ENCODE data around the gene RAD1. TPM values are rescaled to one million over a fixed set of nuclear protein-coding genes. Genes with fewer than 3 reads are reported as not detected.

Gene RAD1
- total and polyA plus RNA-seq, 9 donors, result 7.6 to 27.3 (median 18.5) TPM

- WGBS, 3 donors, result 92 to 93% (median 93%) methylated on average over 2 of the region's 2 CpGs
- TF ChIP-seq POLR2A (IDR thresholded peaks at IDR 0.05) (no peak), EP300 (IDR thresholded peaks at IDR 0.05) (no peak), CTCF (IDR thresholded peaks at IDR 0.05) (no peak)
- Histone ChIP-seq H3K4me1 (ENCODE audit: insufficient read depth) (peaks cover 2% of the 10 kb centered on the region), H3K4me3 (no peak overlapping the region), H3K36me3 (no peaks in the 10 kb centered on the region), H3K27ac (no peak overlapping the region), H3K9me3 (no peaks in the 10 kb centered on the region), H3K27me3 (no peaks in the 10 kb centered on the region)
- DNase-seq, result no peak
- intact Hi-C loops (cut with DNase I), result no loop called here
Measured at GRCh38 chr5:34932947-34933346, 17.6 kb upstream of the RAD1 start.

DNA sequence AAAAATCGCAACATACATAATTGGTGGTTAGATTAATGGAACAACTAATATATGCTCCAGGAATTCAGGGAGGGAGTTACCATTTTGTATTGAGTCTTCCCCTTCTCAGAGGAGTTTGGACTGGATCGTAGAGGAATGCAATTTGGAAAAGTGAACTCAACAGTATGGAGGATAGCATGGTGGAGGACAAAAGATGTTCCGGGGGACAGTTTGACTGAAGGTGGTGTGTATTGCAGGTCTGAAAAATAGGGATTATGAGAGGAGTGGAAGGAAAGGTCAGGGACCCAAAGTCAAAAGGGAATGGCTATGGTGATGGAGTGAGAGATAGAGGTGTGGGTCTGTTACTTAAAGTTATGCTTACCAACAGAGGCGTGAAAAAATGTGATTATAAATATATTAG, 15.6 kb upstream of the RAD1 start:
- no peaks in the 10 kb centered on the region for H3K9me3 ChIP-seq
- H3K4me3 ChIP-seq, result peak overlapping the region; percentile 87
- intact Hi-C loops (cut with DNase I), result no loop called here
- no peaks in the 10 kb centered on the region for H3K36me3 ChIP-seq
- 69 to 75% (median 71%) methylated on average over 4 of the region's 4 CpGs for WGBS, 3 donors
- H3K27me3 ChIP-seq, result no peaks in the 10 kb centered on the region
- H3K4me1 ChIP-seq (ENCODE audit: insufficient read depth), result peaks cover 2% of the 10 kb centered on the region
- H3K27ac ChIP-seq, result no peak overlapping the region
- TF ChIP-seq POLR2A (IDR thresholded peaks at IDR 0.05) (no peak), CTCF (IDR thresholded peaks at IDR 0.05) (no peak), EP300 (IDR thresholded peaks at IDR 0.05) (no peak)
- no peak for DNase-seq

DNA sequence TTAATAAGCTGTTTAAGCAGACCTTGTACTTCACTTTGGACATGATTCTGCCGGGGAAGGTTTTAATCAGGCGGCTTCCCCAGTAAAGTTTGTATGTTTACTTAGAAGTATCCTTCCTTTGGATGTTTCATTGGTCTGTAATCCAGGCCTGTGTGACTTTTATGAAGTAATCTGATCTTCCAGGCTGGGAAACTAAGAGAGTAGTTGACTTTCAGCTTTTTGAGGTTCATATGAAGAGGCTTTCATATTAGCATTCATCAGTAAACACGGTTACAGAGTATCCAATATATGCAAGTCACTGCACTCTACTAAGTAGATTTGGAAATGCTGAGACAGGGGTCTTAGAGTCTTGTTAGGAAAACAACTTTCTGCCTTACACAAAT, 15.1 kb upstream of the RAD1 start:
- H3K27ac ChIP-seq, result peak overlapping the region in 1 of 2 donors; percentile 81
- no peak for DNase-seq
- TF ChIP-seq EP300 (IDR thresholded peaks at IDR 0.05) (no peak), POLR2A (IDR thresholded peaks at IDR 0.05) (no peak), CTCF (IDR thresholded peaks at IDR 0.05) (no peak)
- intact Hi-C loops (cut with DNase I), result no loop called here
- no peaks in the 10 kb centered on the region for H3K36me3 ChIP-seq
- no peaks in the 10 kb centered on the region for H3K9me3 ChIP-seq
- peaks cover 2% of the 10 kb centered on the region for H3K4me1 ChIP-seq (ENCODE audit: insufficient read depth)
- 1 to 4% (median 2%) methylated on average over 3 of the region's 3 CpGs for WGBS, 3 donors
- peak overlapping the region; percentile 87 for H3K4me3 ChIP-seq
- no peaks in the 10 kb centered on the region for H3K27me3 ChIP-seq

DNA sequence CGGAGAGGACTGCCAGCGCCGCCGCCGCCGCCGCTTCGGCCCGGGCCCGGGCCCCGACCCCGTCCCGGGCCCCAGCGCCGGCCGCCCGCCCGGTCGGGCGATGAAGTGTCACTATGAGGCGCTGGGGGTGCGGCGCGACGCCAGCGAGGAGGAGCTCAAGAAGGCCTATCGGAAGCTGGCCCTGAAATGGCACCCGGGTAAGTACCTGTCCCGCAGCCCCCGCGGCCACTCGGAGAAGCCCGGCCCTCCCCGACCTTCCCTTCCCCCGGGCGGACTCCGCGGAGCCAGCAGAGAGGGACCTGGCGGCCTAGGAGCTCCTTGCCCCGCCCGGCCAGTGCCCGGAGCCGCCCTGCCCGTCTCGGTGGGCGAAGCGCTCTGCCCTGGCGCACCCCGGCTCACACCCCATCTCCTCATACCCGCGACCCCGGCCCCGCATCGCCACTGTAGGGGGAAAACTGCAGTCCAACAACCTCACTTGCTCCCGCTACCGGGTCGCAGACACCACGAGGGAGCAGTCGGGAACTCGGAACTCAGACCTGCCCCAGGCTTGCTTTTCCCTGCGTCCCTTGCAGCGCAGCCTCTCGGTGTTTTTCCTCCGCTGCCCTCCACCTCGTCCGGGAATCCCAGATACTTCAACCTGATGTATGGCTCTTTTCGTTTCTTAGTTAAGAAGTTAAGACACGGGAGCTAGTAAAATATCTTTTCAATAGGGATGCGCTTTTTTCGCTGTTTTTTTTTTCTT, 14.6 kb upstream of the RAD1 start:
- Histone ChIP-seq H3K27ac (peak overlapping the region; percentile 74 to 81), H3K9me3 (no peaks in the 10 kb centered on the region), H3K27me3 (no peaks in the 10 kb centered on the region), H3K4me1 (ENCODE audit: insufficient read depth) (peaks cover 2% of the 10 kb centered on the region), H3K36me3 (no peaks in the 10 kb centered on the region), H3K4me3 (peak overlapping the region; percentile 87)
- TF ChIP-seq CTCF (IDR thresholded peaks at IDR 0.05) (peak in 1 of 3 donors; percentile 11), POLR2A (IDR thresholded peaks at IDR 0.05) (peak; percentile 8), EP300 (IDR thresholded peaks at IDR 0.05) (no peak)
- intact Hi-C loops (cut with DNase I), result no loop called here
- DNase-seq, result peak; percentile 70 to 85 (median 81)
- WGBS, 3 donors, result 1% methylated on average over 28 to 70 of the region's 70 CpGs
